Endothelial cell of hepatic sinusoid (primary cell): ENCODE results near the gene NELFA.

Experiments used
- in situ Hi-C: cut with HindIII; loops from 2 replicates; pipeline ENCODE4 v1.10.0; 2017; ENCODE audit warnings: low sequenced_read_pairs

Gene NELFA

DNA sequence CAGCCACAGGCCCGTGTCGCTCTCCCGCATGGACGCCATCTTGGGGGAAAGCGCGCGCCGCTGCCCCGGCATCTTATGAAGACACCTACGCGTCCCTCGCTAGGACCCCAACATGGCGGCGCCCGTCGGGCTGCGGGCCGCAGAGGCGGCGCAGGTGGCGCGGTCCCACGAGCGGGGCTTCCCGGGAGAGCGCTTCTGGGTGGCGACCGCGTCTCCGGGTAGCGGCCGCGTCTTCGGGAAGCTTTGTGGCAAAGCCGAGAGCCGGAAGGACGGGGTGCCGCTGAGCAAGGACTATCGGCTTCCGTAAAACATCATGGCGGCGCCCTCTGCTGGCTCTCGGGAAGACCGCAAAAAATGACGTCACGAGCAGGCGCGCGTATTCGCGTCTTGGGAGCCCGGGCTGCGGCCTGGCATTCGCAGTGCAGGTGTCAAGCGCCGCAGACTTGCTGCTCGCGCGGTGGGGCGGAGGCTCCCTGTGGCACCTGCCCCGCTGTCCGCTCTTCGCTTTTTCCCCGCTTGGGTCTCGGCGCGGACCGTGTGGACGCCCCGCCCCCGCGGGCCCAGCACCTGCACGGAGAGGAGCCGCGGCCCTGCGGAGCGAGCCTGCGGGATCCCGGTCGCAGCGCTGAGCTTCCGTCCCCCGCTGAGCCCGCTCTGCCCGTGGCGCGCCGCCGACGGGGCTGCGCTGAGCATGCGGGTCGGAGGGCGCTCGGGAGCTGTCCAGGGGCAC is at the start of gene NELFA:
NELFA (minus strand) TSS at position 54 of the 730 bp plus-strand sequence; CDS start at position 39, 15 bp downstream.
- in situ Hi-C loops = loop anchor here (5.0 kb wide), 1 partner anchor 62 kb away; no protein-coding TSS in a partner anchor

DNA sequence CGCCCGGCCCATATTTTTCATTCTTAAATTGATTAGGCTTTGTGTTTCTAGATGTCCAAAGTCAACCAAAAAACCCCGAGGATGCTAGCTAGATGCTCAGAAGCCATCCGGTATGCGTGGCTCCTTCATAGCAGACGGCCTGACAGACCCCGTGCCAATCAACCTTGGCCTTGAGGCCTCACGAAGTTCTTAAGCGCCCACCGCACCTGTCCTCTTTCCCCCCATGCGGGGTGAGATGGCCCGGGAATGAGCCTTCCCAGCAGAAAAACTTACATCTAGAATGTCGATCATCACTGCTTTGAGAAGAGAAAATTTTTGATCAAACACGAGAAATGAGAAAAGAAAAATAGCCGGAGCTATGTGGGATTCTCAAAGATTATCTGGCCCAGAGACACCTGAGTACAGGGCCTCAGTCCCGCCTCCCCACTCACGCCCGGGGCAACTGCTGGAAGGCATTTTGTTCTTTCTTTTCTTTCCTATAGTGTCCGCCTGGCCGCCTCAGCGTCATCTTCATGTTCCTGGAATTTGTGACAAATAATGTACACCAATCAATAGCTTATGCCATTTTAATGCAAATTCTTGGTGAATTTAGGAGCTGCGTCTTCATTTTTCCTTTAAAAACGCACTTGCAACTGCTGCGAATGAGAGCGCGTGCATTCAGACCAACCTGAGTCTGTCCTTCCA is 48.8 kb upstream of the NELFA start:
- in situ Hi-C loops = no loop called here

DNA sequence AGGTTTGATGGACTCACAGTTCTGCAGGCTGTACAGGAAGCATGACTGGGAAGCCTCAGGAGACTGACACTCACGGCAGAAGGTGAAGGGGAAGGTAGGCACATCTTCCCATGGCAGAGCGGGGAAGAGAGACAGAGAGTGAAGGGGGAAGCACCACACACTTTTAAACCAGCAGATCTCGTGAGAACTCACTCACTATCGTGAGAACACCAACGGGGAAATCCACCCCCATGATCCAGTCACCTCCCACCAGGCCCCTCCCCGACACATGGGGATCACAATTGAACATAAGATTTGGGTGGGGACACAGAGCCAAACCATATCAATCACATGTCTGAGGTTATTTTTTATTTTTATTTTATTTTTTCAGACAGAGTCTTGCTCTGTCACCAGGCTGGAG is 45.4 kb upstream of the NELFA start:
- in situ Hi-C loops = no loop called here

DNA sequence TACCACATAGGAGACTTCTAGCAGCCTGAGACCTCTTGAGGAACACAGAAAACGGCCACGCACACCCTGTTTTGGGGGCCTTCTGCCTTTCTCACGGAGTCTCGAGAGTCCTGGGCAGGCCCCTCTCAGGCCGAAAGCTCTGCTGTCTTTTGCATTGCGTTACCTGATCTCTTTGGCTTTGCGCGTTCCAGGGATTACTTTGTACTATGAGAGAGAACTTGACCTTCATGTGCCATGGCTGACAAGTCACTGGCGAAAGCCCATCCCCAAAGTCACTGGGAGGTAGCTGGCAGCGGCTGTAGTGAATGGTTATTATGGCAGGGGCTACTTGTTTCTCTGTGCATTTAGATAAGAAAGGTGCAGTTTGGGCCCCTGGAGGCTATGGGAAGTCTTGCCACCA is 42.3 kb upstream of the NELFA start:
- in situ Hi-C loops = no loop called here

DNA sequence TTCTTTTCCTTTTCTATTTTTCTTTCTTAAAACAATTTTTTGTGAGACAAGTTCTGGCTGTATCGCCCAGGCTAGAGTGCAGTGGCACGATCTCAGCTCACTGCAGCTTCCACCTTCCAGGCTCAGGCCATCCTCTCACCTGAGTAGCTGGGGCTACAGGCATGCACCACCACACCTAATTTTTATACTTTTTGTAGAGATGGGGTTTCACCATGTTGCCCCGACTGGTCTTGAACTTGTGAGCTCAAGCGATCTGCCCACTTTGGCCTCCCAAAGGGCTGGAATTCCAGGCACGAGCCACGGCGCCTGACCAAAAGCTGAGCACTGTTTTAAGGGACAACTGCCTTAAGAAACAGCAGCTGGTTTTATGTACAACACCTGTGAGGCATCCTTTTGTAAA is 41.0 kb upstream of the NELFA start:
- in situ Hi-C loops = no loop called here

DNA sequence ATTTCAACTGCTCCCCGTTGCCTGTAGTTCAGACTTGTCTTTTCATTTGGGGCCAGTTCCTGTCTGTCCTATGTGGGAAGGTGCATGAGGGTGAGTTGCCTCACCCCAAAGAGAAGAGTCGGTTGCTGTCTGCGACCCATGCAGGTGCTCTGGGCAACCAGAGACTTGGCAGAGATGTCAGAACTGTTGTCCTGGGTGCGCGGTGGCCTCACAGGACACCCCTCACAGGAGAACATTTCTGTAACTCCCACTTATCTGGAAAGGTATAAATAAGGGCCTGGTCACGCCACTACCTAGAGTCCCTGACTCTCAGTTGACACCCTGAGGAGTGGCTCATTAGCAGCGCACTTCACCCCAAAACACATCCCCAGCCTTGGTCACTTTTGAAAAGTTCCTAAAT is 40.6 kb upstream of the NELFA start:
- in situ Hi-C loops = no loop called here

DNA sequence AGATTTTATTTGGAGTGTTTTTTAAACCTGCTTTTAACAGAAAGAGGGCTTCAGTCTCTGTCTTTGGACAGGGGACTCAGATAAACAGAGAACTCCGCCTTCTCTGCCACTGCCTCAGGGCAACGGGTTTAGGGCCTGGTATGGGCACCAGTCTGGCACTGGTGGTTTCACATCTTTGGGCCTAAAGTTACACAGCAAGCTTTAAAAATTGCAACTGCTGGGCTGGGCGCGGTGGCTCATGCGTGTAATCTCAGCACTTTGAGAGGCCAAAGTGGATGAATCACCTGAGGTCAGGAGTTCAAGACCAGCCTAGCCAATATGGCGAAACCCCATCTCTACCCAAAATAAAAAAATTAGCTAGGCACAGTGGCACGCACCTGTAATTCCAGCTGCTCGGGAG is 40.1 kb upstream of the NELFA start:
- in situ Hi-C loops = no loop called here

DNA sequence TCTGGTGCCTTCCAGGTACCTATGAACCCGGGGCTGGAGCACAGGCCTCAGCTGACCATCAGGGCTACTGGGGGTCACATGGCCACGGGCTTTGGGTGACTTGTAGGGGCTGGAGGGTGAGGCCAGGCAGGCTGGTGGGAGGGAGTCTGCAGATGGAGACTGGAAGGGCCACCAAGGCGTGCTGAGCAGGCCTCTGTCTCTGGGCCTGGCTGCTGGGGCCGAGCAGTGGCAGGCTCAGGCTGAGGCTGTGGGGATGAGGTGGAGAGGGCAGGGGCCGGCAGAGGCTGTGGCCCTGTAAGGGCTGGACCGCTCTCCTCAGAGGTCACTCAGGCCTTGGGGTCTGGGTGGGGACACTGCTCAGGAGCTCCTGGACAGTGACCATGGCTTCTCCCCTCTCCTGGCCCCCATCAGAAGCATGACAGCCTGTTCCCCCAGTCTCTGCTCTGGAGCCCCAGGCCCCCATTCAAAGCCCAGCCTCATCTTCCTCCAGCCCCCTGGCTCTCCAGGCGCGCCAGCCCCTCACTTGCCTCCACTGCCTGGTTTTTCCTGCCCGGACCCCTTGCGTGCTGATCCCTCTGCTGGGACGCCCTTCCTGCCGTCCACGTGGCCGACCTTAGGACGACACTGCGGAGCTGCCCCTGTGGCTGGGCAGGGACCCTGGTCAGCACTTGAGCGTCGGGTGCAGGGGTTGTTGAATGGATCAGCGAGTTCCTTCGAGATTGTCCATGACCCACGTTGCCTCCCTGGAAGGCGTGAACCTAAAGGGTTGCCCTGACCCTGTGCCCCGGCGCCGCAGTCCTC is 39.2 kb upstream of the NELFA start:
- in situ Hi-C loops = no loop called here

DNA sequence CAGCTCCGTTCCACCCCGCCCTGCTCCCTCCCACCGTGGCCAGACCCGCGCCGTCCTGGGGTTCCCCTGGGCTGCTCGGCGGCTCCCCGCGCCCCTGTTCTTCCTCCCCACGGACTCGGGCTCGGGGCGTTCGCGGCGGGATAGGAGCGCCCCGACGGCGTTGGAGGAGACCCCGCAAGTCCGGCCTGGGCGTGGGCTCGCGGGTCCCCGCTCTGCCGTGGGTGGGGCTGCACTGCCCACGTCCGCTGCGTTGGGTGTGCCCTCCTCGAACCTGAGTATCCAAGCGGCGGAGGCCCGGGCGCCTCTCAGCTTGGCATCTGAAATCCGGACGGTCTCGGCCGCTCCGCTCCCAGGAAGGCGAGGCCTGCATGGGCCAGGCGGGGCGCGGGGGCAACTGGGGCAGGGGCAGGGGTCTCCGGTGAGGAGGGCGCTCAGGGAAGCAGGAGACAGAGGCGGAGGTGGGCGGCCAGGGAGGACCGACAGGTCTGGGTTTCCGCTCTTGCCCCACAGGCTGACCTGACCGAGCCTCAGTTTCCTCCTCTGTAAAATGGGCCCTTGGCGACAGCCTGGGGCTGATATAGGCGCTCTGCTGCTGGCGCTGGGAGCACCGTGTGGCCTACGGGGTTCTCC is 38.4 kb upstream of the NELFA start:
- in situ Hi-C loops = no loop called here

DNA sequence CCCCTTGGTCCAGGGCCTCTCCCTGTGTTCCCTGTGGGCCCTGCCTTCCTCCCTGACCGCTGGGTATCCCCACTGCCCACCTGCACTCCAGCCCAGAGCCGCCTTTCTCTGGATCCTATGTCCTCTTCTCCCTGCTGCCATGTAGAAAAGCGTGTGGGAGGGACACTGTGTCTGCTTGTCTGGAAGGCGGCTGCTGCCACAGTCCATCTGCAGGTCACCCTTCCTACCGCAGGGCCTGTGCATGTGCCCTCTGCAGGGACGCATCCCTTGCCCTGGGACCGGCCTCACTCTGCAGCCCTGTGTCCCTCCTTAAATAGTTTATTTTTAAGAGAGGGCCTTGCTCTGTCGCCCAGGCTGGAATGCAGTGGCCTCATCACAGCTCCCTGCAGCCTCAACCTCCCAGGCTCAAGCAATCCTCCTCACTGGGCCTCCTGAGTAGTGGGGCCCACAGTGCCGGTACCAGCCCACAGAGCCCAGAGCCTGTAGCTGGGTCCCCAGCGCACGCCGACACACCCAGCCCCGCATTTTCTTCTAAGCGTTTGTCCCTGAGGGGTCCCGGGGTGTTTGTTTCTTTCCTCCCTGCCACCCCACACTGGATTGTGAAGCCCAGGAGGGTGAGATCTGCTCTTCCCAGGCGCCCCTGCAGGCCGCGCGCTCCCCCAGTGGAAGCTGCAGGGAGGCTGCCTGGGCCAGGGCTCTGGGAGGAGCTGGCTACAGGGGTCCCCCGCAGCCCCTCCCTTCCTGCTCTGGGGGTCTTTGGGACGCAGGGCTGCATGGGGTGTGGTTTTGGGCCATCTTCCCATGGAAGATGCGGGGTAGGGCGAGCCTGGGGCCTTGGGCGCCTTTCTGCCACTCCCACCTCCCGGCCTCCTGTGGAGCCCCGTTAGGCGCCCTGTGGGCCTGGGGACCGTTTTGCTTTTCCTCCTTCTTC is 37.5 kb upstream of the NELFA start:
- in situ Hi-C loops = no loop called here

DNA sequence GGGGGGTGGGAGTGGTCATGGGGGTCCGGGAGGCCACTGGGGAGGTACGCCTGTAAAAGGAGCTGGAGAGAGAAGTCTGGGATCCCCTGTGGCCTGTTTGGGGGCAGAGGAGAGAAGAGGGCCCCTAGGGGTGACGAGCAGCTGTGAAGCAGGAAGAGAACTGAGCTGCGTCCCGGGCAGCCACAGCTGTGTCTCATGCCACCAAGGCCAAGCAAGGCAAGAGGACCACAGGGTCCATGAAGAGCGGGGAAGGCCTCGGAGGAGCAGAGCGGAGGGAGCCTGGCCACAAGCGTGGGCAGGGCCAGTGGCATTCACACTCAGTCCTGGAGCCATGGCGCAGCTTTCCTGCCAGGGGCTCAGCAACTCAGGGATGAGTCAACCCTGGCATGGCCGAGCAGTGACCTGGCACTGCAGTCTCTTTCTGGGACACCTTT is 36.8 kb upstream of the NELFA start:
- in situ Hi-C loops = no loop called here

DNA sequence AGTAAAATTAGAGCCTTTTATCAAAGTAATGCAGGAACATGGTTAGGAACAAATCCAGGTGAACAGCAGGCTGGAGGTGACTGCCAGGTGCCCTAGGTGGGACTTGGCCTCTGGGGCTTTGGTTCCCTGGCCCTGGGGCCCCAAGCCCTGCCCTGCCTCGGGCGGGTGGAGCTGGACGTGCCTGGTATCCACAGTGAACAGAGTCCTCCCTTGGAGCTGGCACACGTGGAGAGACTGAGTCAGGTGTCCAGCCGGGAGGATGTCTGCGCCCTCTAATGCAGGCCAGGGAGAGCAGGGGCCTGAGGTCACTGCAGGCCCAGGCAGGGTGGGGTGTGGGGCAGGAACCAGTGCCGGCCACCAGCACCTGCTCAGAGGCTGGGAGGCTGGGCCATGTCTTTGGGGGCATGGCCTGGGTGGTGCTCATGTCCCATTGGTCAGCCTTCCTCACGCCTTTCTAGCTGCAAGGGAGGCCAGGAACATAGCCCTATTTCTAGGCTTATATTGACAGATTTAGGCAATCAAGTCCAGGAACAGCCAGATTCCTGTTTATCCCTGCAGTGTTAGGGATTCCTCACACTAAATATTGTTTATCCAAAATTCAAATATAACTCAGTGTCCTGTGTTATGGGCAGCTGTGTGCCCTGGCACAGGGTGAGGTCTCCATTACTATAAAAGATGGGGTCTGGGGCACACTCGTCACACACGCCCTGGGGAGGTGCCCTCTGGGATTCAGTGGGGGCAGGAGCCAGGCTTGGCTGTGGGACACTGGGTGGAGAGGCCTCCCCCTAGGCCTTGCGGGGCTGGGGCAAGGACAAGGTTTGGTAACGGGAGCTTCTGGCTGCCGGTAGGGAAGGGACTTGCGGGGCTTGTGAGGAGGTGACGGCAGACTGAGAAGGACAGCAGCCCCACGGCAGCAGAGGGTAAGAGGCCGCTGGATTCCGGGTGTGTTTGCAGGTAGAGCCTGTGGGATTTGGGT is 36.1 kb upstream of the NELFA start:
- in situ Hi-C loops = no loop called here

DNA sequence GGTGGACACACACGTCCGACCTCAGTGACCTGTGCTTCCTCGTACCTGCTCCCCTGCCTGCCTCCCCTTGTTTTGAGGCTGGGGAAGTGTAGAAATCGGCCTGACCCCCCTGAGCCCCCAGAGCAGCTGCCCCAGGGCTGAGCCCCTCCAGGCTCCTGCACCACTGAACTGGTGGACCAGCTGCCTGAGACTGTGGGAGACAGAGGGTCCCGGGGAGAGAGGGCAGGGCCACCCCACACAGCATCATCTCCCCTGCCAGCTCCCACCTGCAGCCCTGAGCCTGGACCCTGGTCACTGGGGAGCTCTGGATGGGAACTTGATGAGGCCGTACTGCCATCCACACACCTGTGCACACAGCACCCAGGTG is 35.3 kb upstream of the NELFA start:
- in situ Hi-C loops = no loop called here

DNA sequence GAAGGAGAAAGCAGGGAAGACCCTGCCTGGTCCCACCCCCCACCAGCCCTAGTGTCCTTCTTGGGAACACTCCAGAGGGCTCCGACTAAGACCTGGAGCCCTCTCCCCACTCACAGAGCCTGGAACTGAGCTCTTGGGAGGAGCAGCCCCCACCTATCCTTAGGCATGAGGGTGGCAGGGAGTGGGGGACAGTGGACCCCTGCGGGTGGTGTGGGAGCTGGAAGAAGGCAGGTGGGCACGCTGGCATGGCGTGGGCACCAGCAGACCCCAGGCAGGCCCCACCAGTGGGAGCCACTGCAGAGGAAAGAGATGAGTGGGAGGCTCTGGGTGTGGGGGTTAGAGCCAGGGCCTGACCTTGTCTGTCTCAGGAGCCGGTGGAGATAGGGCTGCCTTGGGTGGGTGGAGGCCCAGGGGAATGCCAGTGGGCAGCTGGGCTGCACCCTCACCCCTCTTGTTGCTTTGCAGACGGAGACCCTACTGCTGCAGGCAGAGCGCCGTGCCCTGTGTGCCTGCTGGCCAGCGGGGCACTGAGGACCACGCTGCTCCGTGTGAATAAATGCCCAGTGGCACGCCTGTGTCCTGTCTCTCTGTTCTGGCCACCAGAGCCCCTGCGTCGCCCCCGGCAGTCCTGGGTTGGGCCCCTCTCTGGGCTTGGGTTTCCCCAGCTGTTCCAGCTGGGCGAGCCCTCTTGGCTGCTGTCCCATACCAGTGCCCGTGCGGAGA is 34.8 kb upstream of the NELFA start:
- in situ Hi-C loops = no loop called here

DNA sequence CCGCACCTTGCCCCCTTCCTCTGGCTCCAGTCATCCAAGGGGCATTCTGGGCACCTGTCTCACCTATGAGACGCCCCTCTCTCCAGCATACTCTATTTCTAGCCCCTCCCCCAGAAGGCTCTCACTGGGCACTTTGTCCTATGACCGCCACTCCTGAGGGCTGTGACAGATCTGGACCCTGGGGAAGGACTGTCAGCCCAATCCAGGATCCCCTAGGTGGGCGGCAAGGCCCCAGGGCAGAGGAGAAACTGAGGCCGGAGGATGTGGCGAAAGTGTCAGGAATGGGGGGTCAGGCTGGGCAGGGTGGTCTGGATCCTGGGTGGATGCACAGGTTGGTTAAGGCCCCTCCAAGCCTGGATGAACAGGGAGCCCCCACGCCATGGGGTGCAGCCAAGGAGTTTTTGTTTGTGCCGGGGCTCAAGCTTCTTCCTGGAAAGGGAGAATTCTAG is 34.2 kb upstream of the NELFA start:
- in situ Hi-C loops = no loop called here

DNA sequence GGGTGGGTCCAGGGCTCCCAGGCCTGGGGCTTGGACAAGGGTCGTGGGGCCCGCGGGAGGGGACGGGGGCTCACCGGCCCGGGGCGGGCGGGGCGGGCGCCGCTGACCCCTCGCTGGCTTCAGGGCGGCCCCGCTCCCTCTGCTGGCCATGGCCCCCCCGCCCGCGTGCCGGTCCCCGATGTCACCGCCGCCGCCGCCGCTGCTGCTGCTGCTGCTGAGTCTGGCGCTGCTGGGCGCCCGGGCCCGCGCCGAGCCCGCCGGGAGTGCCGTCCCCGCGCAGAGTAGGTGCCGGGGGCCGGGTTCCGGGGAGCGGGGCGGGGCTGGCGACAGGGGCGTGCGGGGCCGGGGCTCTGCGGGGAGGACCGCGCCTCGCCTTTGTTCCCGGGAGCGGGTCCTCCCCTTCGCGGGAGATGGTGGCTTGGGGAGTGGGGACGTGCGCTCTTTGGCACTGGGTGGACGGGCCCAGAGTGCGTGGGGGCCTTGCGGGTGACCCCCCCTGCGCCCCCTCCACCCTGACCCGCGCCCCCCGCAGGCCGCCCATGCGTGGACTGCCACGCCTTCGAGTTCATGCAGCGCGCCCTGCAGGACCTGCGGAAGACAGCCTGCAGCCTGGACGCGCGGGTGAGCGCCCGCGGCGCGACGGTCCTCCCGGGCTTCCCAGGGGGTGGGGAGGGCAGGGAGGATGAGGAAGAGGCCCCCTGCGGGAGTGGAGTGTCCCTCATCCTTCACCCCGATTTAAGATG is 33.6 kb upstream of the NELFA start:
- in situ Hi-C loops = no loop called here

DNA sequence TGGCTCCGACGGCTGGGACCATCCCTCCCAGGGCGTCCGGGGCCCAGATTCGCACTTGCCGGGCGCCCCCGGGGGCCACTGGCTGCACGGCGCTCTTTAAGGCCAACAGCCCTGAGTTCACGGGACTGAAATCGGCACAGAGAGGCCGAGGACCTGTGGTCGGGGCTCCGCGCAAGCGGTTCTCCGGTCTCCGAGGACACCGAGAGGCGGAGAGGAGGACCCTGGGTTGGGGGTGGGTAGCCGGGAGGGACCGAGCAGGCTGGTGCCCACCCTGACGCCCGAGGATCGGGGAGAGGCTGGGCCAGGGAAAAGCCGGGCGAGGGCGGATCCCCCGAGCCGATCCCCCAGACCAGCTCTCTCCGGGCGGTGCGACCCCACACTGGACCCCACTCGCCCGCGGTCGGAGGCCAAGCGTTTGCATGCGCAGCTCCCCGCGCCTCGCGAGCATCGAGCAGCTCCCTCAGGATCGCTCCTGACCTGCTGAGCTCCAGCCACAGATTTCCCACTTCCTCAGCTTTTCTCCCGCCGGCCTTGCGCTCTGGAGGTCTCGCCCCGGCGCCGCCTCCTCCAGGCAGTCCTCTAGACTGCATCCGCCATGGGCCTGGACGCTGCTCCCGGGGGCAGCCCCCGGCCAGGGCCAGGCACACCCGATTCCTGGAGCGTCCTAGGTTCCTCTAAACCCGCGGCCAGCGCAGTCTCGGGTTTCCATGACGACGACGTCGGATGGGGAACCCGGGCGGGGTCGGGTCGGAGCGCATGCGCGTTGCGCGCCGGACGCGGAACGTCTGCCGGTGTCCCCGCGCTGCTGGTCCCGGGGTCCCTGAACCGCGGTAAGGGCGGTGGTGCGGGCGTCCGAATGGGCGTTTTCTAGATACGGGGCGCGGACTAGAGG is 32.7 kb upstream of the NELFA start:
- in situ Hi-C loops = no loop called here
